DOHH2 (cell line): ENCODE measurements around the gene NF1.

ENCODE experiments used
- CTCF ChIP-seq: fragments of 200-600 bp; sonication (generic); IDR thresholded peaks from one replicate; pipeline ENCODE4 v1.5.1; 2014; ENCODE audit warnings: antibody characterized with exemption, mild to moderate bottlenecking, low read depth, low read length; ENCODE audit not compliant: poor library complexity, severe bottlenecking
- EZH2phosphoT487 ChIP-seq: fragments of 200-600 bp; sonication (generic); IDR thresholded peaks from 2 replicates; pipeline ENCODE4 v1.6.1; 2017; ENCODE audit warnings: borderline replicate concordance, mild to moderate bottlenecking, antibody characterized with exemption, low read length, moderate library complexity, mixed read lengths

- no peak for TF ChIP-seq CTCF
- TF ChIP-seq EZH2phosphoT487, result no peak
These were observed 72.3 kb downstream of the NF1 start for GRCh38 chr17:31167111-31167510.
